HCT116 (cell line): ENCODE results near the gene POR. TPM values are rescaled to one million over a fixed set of nuclear protein-coding genes. Genes with fewer than 3 reads are reported as not detected.

Experiments used
- ATAC-seq: fragments of 200-7000 bp; cut with Tn5 transposase; 2 replicates; pipeline ENCODE4 v1.9.1; 2020; ENCODE audit warnings: mild to moderate bottlenecking, moderate library complexity
- BruUV-seq: library from RNA; stranded (reverse); fragments of 400-500 nt; replicated peaks from 2 replicates; lab custom pipeline; 2021; lab: Mats Ljungman, UMichigan
- CTCF ChIA-PET: fragments of 300-600 bp; sonication (Branson Sonifier 250); formaldehyde crosslinking; loops from one replicate; lab custom pipeline; 2021; ENCODE audit warnings: antibody characterized with exemption; lab: Charles Lee
- POLR2A ChIA-PET: fragments of 300-600, 350-600 bp; sonication (Branson Sonifier 250); formaldehyde crosslinking; loops from one replicate; lab custom pipeline; 2021; ENCODE audit warnings: antibody characterized with exemption; lab: Charles Lee
- RAD21 ChIA-PET, 2 experiments: fragments of 300-600 bp; sonication (Branson Sonifier 250); formaldehyde crosslinking; loops; one replicate each; lab custom pipeline; 2023; ENCODE audit warnings: low total read pairs in 2 of 2; ENCODE audit not compliant: uncharacterized antibody in 2 of 2, unreplicated experiment in 2 of 2, low non-redundant PET in 1 of 2; lab: Charles Lee
- DNase-seq: peaks from one replicate; pipeline ENCODE4 v3.0.0-alpha.2; 2010; ENCODE audit warnings: low read depth, low spot score
- H2AFZ ChIP-seq: fragments of 200-600 bp; shearing (Covaris generic), sonication (generic); 2 replicates; pipeline ENCODE4 v1.6.1; 2017; ENCODE audit warnings: low read depth, mixed run types, mixed read lengths, antibody characterized with exemption, low read length; ENCODE audit not compliant: poor library complexity, severe bottlenecking
- H3K27ac ChIP-seq: 2 replicates; pipeline ENCODE4 v1.5.1; 2012; ENCODE audit warnings: low read depth, low read length
- H3K27me3 ChIP-seq: fragments of 200-600 bp; sonication (generic); 2 replicates; pipeline ENCODE4 v1.6.1; 2016; ENCODE audit warnings: mixed run types, low read length, mixed read lengths; ENCODE audit not compliant: insufficient read depth
- H3K36me3 ChIP-seq, 2 experiments: fragments of 200-500 bp in 1 of 2; fragments of 200-600 bp in 1 of 2; sonication (Bioruptor generic) in 1 of 2; sonication (generic) in 1 of 2; 2 replicates each; pipeline versions ENCODE4 v1.5.1 to v1.6.1; 2014 to 2016; ENCODE audit warnings: low read length in 2 of 2, inconsistent platforms in 1 of 2, mixed read lengths in 1 of 2, mixed run types in 1 of 2; ENCODE audit not compliant: insufficient read depth in 2 of 2, control insufficient read depth in 1 of 2
- H3K4me1 ChIP-seq, 2 experiments: fragments of 200-600 bp in 1 of 2; sonication (generic) in 1 of 2; 2 replicates each; pipeline versions ENCODE4 v1.5.1 to v1.6.1; 2012 to 2017; ENCODE audit warnings: low read length in 2 of 2, inconsistent platforms in 1 of 2, mild to moderate bottlenecking in 1 of 2, mixed read lengths in 1 of 2, mixed run types in 1 of 2, moderate library complexity in 1 of 2; ENCODE audit not compliant: insufficient read depth in 2 of 2, control insufficient read depth in 1 of 2
- H3K4me2 ChIP-seq: fragments of 200-600 bp; sonication (generic); 2 replicates; pipeline ENCODE4 v1.6.1; 2017; ENCODE audit warnings: mixed run types, low read length, mixed read lengths
- H3K4me3 ChIP-seq, 2 experiments: fragments of 200-600 bp in 1 of 2; sonication (generic) in 1 of 2; replicated peaks in 1 of 2; 2 replicates each; pipeline ENCODE4 v1.5.1; 2011 to 2016; ENCODE audit warnings: low read length in 2 of 2, control low read depth in 1 of 2, low read depth in 1 of 2, mild to moderate bottlenecking in 1 of 2, mixed read lengths in 1 of 2, mixed run types in 1 of 2
- H3K79me2 ChIP-seq: fragments of 200-600 bp; sonication (generic); 2 replicates; pipeline ENCODE4 v1.6.1; 2017; ENCODE audit warnings: mild to moderate bottlenecking, mixed run types, low read length, moderate library complexity, mixed read lengths; ENCODE audit not compliant: insufficient read depth
- H3K9ac ChIP-seq: fragments of 200-600 bp; sonication (generic); 2 replicates; pipeline ENCODE4 v1.6.1; 2016; ENCODE audit warnings: low read length, mixed read lengths
- H3K9me2 ChIP-seq: fragments of 200-600 bp; sonication (generic), shearing (Covaris generic); 2 replicates; pipeline ENCODE4 v1.6.1; 2017; ENCODE audit warnings: mixed run types, mild to moderate bottlenecking, moderate library complexity; ENCODE audit not compliant: insufficient read depth
- H3K9me3 ChIP-seq, 2 experiments: fragments of 200-500 bp in 1 of 2; fragments of 200-600 bp in 1 of 2; sonication (Bioruptor generic) in 1 of 2; sonication (generic) in 1 of 2; 2 replicates each; pipeline ENCODE4 v1.6.1; 2014 to 2017; ENCODE audit warnings: low read length in 2 of 2, mixed read lengths in 2 of 2, inconsistent platforms in 1 of 2, low read depth in 1 of 2, mild to moderate bottlenecking in 1 of 2, mixed run types in 1 of 2, moderate library complexity in 1 of 2; ENCODE audit not compliant: control insufficient read depth in 1 of 2, insufficient read depth in 1 of 2
- H4K20me1 ChIP-seq: fragments of 200-600 bp; sonication (generic), shearing (Covaris generic); 2 replicates; pipeline ENCODE4 v1.6.1; 2017; ENCODE audit warnings: mixed run types, mild to moderate bottlenecking, moderate library complexity; ENCODE audit not compliant: insufficient read depth
- ATF3 ChIP-seq: IDR thresholded peaks from 2 replicates; pipeline ENCODE4 v1.6.1; 2012
- CBX3 ChIP-seq: IDR thresholded peaks from 2 replicates; pipeline ENCODE4 v1.6.1; 2012; ENCODE audit warnings: low read depth
- CTCF ChIP-seq, 3 experiments: fragments of 200-600 bp in 1 of 3; sonication (generic) in 1 of 3; IDR thresholded peaks in 2 of 3; conservative IDR thresholded peaks in 1 of 3; 2 replicates each; pipeline ENCODE4 v1.5.1; 2012 to 2017; ENCODE audit warnings: low read depth in 2 of 3, low read length in 2 of 3, antibody characterized with exemption in 1 of 3, borderline replicate concordance in 1 of 3, control low read depth in 1 of 3, mild to moderate bottlenecking in 1 of 3, mixed read lengths in 1 of 3, mixed run types in 1 of 3, moderate library complexity in 1 of 3; ENCODE audit not compliant: insufficient read depth in 1 of 3
- EGR1 ChIP-seq: IDR thresholded peaks from 2 replicates; pipeline ENCODE4 v1.6.1; 2012; ENCODE audit warnings: low read depth
- ELF1 ChIP-seq: IDR thresholded peaks from 2 replicates; pipeline ENCODE4 v1.6.1; 2012; ENCODE audit warnings: low read depth, borderline replicate concordance
- EZH2 ChIP-seq: fragments of 200-600 bp; sonication (generic); IDR thresholded peaks from 2 replicates; pipeline ENCODE4 v1.6.1; 2017; ENCODE audit warnings: antibody characterized with exemption, mixed run types
- JUND ChIP-seq: IDR thresholded peaks from 2 replicates; pipeline ENCODE4 v1.6.1; 2012
- MAX ChIP-seq: IDR thresholded peaks from 2 replicates; pipeline ENCODE4 v1.6.1; 2012
- POLR2AphosphoS5 ChIP-seq: IDR thresholded peaks from 2 replicates; pipeline ENCODE4 v1.6.1; 2011; ENCODE audit warnings: mild to moderate bottlenecking, low read depth, low read length, moderate library complexity
- RAD21 ChIP-seq: IDR thresholded peaks from 2 replicates; pipeline ENCODE4 v1.6.1; 2012; ENCODE audit warnings: low read depth, mild to moderate bottlenecking
- REST ChIP-seq: IDR thresholded peaks from 2 replicates; pipeline ENCODE4 v1.6.1; 2012; ENCODE audit warnings: low read depth
- SP1 ChIP-seq: IDR thresholded peaks from 2 replicates; pipeline ENCODE4 v1.6.1; 2012; ENCODE audit warnings: low read depth
- SRF ChIP-seq: IDR thresholded peaks from 2 replicates; pipeline ENCODE4 v1.6.1; 2012; ENCODE audit warnings: low read depth
- TCF7L2 ChIP-seq: IDR thresholded peaks from 2 replicates; pipeline ENCODE4 v1.7.0; 2011; ENCODE audit warnings: borderline replicate concordance, inconsistent platforms; ENCODE audit not compliant: insufficient read depth, insufficient read length; ENCODE audit errors: extremely low read depth
- YY1 ChIP-seq: IDR thresholded peaks from 2 replicates; pipeline ENCODE4 v1.6.1; 2011; ENCODE audit warnings: low read length, low read depth, moderate library complexity, mild to moderate bottlenecking; ENCODE audit not compliant: insufficient replicate concordance; ENCODE audit errors: extremely low read depth
- ZBTB33 ChIP-seq: IDR thresholded peaks from 2 replicates; pipeline ENCODE4 v1.6.1; 2011; ENCODE audit warnings: mild to moderate bottlenecking, low read length, moderate library complexity; ENCODE audit not compliant: insufficient replicate concordance; ENCODE audit errors: extremely low read depth
- ZNF274 ChIP-seq: fragments of 200-500 bp; sonication (Bioruptor generic); IDR thresholded peaks from 2 replicates; pipeline ENCODE4 v1.6.1; 2014; ENCODE audit warnings: mild to moderate bottlenecking, low read depth, low read length, inconsistent platforms
- intact Hi-C: fragments of 100-400 bp; cut with micrococcal nuclease; formaldehyde crosslinking; loops from 2 replicates; pipeline ENCODE4 v1.10.0; 2022
- total RNA-seq: library from RNA; stranded (reverse); gene quantifications from one replicate; pipeline ENCODE4 v1.2.1, GENCODE V29; 2021; ENCODE audit not compliant: unreplicated experiment

The POR gene
- total RNA-seq, 1 experiment from 2014 or later: 120 TPM

GRCh38 chr7:75880242-75880641, 34.7 kb upstream of the POR start:
- H2AFZ ChIP-seq: no peak overlapping the region
- H3K27me3 ChIP-seq: no peaks in the 10 kb centered on the region
- H3K79me2 ChIP-seq: peaks cover 37% of the 10 kb centered on the region
- H4K20me1 ChIP-seq: no peaks in the 10 kb centered on the region
- H3K9me3 ChIP-seq: no peaks in the 10 kb centered on the region
- peak overlapping the region; percentile 84 for H3K4me2 ChIP-seq
- no peak for ATAC-seq
- TF ChIP-seq EGR1 (no peak), TCF7L2 (no peak), CTCF (IDR thresholded peaks at IDR 0.05 in 2 of 3, conservative IDR thresholded peaks at IDR 0.05 in 1 of 3; ENCODE audit: borderline replicate concordance in 1 of 3, insufficient read depth in 1 of 3, low read depth in 2 of 3, low read length in 2 of 3) (no peak), REST (no peak), SP1 (no peak), SRF (no peak), ZNF274 (no peak), POLR2AphosphoS5 (no peak), EZH2 (no peak), CBX3 (no peak), YY1 (no peak), ATF3 (no peak), MAX (no peak), ELF1 (no peak), JUND (no peak), RAD21 (no peak), ZBTB33 (no peak)
- TF ChIP-seq, all 23 proteins: peak for 0
- H3K9me2 ChIP-seq: no peaks in the 10 kb centered on the region
- H3K4me3 ChIP-seq: peak overlapping the region; percentile 94 to 98; a peak in 3 of 4 replicates
- no peak overlapping the region for H3K27ac ChIP-seq
- ChIA-PET POLR2A (no interaction called here), RAD21 (no interaction called here), CTCF (no interaction called here)
- peaks cover 19 to 32% of the 10 kb centered on the region in 2 experiments for H3K36me3 ChIP-seq
- no peak for DNase-seq
- no TSS peak for BruUV-seq
- H3K9ac ChIP-seq: no peak overlapping the region
- intact Hi-C loops: no loop called here
- peaks cover 12 to 16% of the 10 kb centered on the region in 2 experiments for H3K4me1 ChIP-seq
